Vagina (tissue), 2 donors: ENCODE data around the gene BCL11A. TPM values are rescaled to one million over a fixed set of nuclear protein-coding genes. Genes with fewer than 3 reads are reported as not detected.

Experiments
- DNase-seq, 2 donors: peaks; one replicate each; pipeline ENCODE4 v3.0.0-alpha.2; 2017; ENCODE audit errors: extremely low spot score in 2 of 2
- H3K27ac ChIP-seq: fragments of 200-600 bp; sonication (generic); one replicate; pipeline ENCODE4 v1.5.1; 2019
- H3K27me3 ChIP-seq: fragments of 200-600 bp; sonication (generic); one replicate; pipeline ENCODE4 v1.5.1; 2019
- H3K36me3 ChIP-seq, 2 donors: fragments of 200-600 bp; sonication (generic); one replicate each; pipeline ENCODE4 v1.5.1; 2017 to 2019
- H3K4me1 ChIP-seq: fragments of 200-600 bp; sonication (generic); one replicate; pipeline ENCODE4 v1.5.1; 2019
- H3K4me3 ChIP-seq, 2 donors: fragments of 200-600 bp; sonication (generic); 1 replicate in 1 of 2; 2 replicates in 1 of 2; pipeline ENCODE4 v1.5.1; 2016 to 2019
- H3K9me3 ChIP-seq: fragments of 200-600 bp; sonication (generic); one replicate; pipeline ENCODE4 v1.5.1; 2019
- POLR2A ChIP-seq, 2 donors: fragments of 450-650 bp; IDR thresholded peaks; one replicate each; pipeline ENCODE4 v1.6.1; 2017; ENCODE audit warnings: antibody characterized with exemption in 2 of 2, mild to moderate bottlenecking in 2 of 2, moderate library complexity in 2 of 2
- POLR2AphosphoS5 ChIP-seq, 2 donors: sonication (generic); formaldehyde crosslinking; IDR thresholded peaks; one replicate each; pipeline ENCODE4 v1.9.0; 2017; ENCODE audit warnings: antibody characterized with exemption in 2 of 2, mild to moderate bottlenecking in 2 of 2, low read depth in 1 of 2; ENCODE audit not compliant: insufficient read depth in 1 of 2
- intact Hi-C: fragments of 100-400 bp; cut with DNase I; formaldehyde crosslinking; loops from one replicate; pipeline ENCODE4 v1.15.1; 2023
- total RNA-seq: library from RNA; depleted of rRNA; stranded (reverse); fragments of >200 nt; gene quantifications from one replicate; pipeline ENCODE4 v1.2.3, GENCODE V29; 2016
- TF ChIP-seq, protein P1 (sequence below), 3 experiments: fragments of 450-650 bp in 2 of 3; fragments of 200-600 bp in 1 of 3; sonication (generic) in 1 of 3; IDR thresholded peaks; one replicate each; pipeline ENCODE4 v1.5.1; 2017 to 2019; ENCODE audit warnings: antibody characterized with exemption in 3 of 3, mild to moderate bottlenecking in 2 of 3, moderate library complexity in 2 of 3

BCL11A gene
- total RNA-seq, 1 donor from 2014 or later = 48.4 TPM

DNA sequence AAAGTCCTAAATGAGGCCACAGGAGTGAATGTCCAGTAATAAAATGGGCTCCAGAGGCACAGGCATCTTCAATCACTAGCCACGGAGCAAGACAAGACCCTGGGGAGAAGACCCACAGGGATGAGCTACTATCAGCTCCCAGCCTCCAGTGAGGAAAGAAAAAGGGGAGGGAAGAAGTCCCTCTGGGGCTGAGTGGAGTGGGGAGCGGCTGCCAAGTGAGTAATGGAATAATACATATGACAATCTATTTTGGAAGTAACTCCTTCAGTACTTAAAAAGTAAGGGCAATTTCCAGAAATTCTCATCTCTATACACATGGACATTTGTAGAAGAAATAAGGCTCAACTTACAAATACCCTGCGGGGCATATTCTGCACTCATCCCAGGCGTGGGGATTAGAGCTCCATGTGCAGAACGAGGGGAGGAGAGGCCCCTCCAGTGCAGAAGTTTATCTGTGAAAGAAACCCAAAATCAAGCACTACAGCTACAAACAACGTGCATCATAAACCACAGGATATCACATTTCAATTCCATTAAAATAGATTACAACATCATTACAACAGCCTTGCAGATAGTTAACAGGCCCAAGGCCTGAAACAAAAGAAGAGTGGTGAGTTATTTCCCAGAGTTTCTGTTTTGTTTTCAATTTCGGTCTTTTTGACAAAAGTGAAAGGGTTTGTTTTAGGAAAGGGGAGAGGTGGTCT lies 84.9 kb downstream of the BCL11A start:
- TF ChIP-seq POLR2A (IDR thresholded peaks at IDR 0.05) (no peak), POLR2AphosphoS5 (IDR thresholded peaks at IDR 0.05; ENCODE audit: insufficient read depth in 1 of 2, low read depth in 1 of 2) (no peak)
- TF ChIP-seq, protein P1, sequence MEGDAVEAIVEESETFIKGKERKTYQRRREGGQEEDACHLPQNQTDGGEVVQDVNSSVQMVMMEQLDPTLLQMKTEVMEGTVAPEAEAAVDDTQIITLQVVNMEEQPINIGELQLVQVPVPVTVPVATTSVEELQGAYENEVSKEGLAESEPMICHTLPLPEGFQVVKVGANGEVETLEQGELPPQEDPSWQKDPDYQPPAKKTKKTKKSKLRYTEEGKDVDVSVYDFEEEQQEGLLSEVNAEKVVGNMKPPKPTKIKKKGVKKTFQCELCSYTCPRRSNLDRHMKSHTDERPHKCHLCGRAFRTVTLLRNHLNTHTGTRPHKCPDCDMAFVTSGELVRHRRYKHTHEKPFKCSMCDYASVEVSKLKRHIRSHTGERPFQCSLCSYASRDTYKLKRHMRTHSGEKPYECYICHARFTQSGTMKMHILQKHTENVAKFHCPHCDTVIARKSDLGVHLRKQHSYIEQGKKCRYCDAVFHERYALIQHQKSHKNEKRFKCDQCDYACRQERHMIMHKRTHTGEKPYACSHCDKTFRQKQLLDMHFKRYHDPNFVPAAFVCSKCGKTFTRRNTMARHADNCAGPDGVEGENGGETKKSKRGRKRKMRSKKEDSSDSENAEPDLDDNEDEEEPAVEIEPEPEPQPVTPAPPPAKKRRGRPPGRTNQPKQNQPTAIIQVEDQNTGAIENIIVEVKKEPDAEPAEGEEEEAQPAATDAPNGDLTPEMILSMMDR (IDR thresholded peaks at IDR 0.05) = no peak
- intact Hi-C loops = no loop called here
- Histone ChIP-seq H3K27me3 (no peaks in the 10 kb centered on the region), H3K4me1 (peaks cover under 1% of the 10 kb centered on the region), H3K36me3 (no peaks in the 10 kb centered on the region), H3K27ac (no peak overlapping the region), H3K4me3 (no peak overlapping the region), H3K9me3 (no peaks in the 10 kb centered on the region)
- no peak for DNase-seq

DNA sequence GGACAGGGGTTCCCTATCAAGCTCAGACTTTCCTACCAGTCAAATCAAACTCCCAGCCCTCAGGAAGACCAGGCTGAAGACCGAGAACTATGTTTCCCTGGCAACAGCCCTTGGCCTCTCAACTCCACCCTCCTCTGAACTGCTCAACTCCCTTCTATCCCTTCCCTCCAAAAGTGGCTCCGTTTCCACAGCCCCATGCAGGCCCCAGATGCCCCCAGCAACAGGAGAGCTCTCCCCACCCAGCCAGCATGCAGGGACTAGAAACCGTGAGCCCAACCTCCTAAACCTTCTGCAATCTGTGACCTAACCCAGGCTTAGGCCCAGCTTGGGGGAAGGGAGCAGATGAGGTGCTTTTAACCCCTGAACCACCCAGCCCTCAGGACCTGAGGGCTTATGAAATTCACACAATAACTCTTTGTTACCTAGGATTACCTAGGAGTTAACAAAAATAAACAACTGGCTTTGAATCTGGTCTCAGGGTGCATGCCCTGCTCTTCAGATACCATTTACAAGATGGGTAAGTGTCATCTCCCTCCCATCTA lies 87.2 kb downstream of the BCL11A start:
- TF ChIP-seq POLR2AphosphoS5 (IDR thresholded peaks at IDR 0.05; ENCODE audit: insufficient read depth in 1 of 2, low read depth in 1 of 2) (no peak), POLR2A (IDR thresholded peaks at IDR 0.05) (no peak)
- TF ChIP-seq, protein P1 (IDR thresholded peaks at IDR 0.05) = no peak
- no peak overlapping the region for H3K27ac ChIP-seq
- H3K4me1 ChIP-seq = peaks cover 9% of the 10 kb centered on the region
- H3K27me3 ChIP-seq = no peaks in the 10 kb centered on the region
- H3K9me3 ChIP-seq = no peaks in the 10 kb centered on the region
- intact Hi-C loops = no loop called here
- no peak overlapping the region for H3K4me3 ChIP-seq
- H3K36me3 ChIP-seq = peaks cover 0 to 3% of the 10 kb centered on the region in 2 donors
- DNase-seq = no peak

DNA sequence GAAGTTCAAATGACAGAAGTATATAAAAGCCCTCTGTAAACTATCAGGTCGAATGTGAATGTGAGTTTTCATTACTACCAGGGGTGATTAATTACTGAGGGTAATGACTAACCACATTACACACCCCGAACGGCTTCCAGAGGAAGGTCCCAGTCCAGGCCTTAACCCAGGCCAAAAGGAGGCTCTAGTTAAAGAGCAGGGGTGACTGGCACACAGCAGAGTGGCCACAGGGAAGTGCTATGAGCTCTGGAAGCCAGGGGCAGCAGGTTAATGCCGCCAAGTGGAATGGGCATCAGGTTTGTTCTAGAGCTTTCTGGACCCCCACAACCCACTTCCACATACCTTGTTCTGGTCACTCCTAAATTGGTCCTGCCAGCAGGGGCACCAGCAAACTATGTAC lies 87.7 kb downstream of the BCL11A start:
- H3K4me3 ChIP-seq = no peak overlapping the region
- H3K4me1 ChIP-seq = peaks cover 9% of the 10 kb centered on the region
- H3K27ac ChIP-seq = no peak overlapping the region
- TF ChIP-seq POLR2A (IDR thresholded peaks at IDR 0.05) (no peak), POLR2AphosphoS5 (IDR thresholded peaks at IDR 0.05; ENCODE audit: insufficient read depth in 1 of 2, low read depth in 1 of 2) (no peak)
- TF ChIP-seq, protein P1 (IDR thresholded peaks at IDR 0.05) = no peak
- H3K27me3 ChIP-seq = no peaks in the 10 kb centered on the region
- intact Hi-C loops = no loop called here
- DNase-seq = no peak
- H3K9me3 ChIP-seq = no peaks in the 10 kb centered on the region
- H3K36me3 ChIP-seq = peaks cover 0 to 3% of the 10 kb centered on the region in 2 donors

DNA sequence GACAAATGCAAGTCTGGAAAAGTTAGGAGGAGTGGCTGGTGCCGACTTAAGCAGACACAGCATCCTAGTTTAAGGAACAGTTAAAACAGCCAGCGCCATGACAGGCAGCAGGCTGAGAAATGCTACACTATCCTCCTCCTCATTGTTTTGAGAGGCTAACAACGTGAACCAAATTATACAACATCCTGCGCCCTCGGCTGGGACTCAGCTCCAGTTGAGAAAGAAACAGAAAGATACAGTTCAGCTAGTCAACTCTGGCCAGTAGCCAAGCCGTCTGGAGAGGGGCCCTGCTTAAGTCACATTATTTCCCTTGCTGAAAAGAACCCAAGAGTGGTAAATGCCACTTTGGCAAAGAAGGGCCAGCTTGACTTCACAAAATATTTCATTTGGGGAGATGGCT lies 90.2 kb downstream of the BCL11A start:
- Histone ChIP-seq H3K36me3 (peaks cover 0 to 3% of the 10 kb centered on the region in 2 donors), H3K9me3 (no peaks in the 10 kb centered on the region), H3K4me3 (no peak overlapping the region), H3K4me1 (peaks cover 9% of the 10 kb centered on the region), H3K27me3 (no peaks in the 10 kb centered on the region), H3K27ac (no peak overlapping the region)
- DNase-seq = no peak
- intact Hi-C loops = no loop called here
- TF ChIP-seq POLR2A (IDR thresholded peaks at IDR 0.05) = no peak
- TF ChIP-seq, protein P1 (IDR thresholded peaks at IDR 0.05) = no peak
- TF ChIP-seq POLR2AphosphoS5 (IDR thresholded peaks at IDR 0.05; ENCODE audit: insufficient read depth in 1 of 2, low read depth in 1 of 2) = no peak
